HTERT RPE-1 (cell line): ENCODE data around the gene TRMT1L.

ENCODE experiments used
- in situ Hi-C: fragments of 300-500 bp; cut with MboI; formaldehyde crosslinking; loops from 4 replicates; pipeline ENCODE4 v1.14.3; 2020; ENCODE audit warnings: low sequenced_read_pairs

TRMT1L gene

GRCh38 chr1:185132534-185132933 is 24.2 kb downstream of the TRMT1L start:
- in situ Hi-C loops = no loop called here

DNA sequence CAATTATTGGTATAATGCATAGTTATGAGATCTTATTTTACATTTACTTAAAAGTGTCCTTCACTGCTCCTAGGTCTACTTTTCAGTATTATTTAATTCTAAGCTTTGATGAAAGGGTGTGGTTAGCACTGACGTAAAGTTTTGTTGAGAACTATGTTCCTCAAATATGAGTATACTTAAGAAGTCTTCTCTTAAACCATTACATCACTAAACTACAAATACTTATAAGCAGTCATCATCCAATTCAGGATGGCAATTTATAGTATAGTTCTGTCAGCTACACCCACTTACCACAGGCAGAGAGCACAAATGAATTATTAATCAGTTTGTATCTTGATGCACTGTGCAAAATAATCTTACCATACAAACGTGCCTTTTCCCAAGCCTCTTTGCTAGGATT is 27.0 kb downstream of the TRMT1L start:
- in situ Hi-C loops = no loop called here

DNA sequence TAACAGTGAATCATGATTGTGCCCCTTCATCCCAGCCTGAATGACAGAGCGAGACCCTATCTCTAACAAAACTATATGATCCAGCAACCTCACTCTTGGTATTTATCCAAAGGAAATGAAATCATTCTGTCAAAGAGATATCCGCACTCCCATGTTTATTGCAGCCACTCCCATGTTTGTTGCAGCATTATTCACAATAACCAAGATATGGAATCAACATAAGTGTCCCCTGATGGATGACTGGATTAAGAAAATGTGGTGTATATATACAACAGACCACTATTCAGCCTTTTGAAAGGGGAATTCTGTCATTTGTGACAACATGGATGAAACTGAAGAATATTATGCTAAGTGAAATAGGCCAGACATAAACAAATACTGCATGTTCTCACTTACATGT is 44.4 kb downstream of the TRMT1L start:
- in situ Hi-C loops = no loop called here

- in situ Hi-C loops = no loop called here
Observed at GRCh38 chr1:185111873-185112272, 44.9 kb downstream of the TRMT1L start.

DNA sequence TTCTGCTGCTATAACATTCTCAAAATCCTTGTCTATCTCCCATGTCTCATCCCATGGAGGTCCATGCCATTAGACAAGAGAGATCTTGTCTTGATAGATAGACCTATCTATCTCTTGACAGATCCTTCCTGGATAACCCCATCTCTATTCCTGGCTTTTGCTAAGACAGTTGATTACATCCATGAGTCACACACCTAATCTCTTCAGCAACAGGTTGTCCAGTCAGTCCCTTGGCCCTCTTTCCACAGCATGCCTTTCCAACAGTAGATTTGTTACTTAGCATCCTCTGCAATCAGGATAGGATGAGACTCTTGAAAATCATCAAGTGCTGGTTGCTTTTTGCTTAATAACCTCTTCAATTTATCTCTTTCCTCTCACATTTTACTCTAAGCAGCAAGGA is 46.6 kb downstream of the TRMT1L start:
- in situ Hi-C loops = no loop called here

DNA sequence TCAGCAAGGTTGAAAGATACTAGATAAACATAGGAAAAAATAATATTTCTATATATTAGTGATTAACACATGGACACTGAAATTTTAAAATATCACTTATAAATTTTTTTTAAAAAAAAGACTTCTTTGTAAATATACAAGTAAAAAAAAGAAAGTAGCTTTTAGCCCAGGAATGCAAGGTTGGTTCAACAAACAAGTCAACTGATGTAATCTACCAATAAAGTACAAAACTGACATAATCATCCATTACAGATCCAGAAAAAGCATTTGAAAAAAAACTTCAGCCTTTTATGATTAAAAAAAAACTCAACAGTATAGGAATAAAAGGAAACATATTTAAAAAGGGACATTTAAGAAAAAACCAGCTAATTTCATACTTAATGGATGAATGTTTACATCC is 48.4 kb downstream of the TRMT1L start:
- in situ Hi-C loops = no loop called here

DNA sequence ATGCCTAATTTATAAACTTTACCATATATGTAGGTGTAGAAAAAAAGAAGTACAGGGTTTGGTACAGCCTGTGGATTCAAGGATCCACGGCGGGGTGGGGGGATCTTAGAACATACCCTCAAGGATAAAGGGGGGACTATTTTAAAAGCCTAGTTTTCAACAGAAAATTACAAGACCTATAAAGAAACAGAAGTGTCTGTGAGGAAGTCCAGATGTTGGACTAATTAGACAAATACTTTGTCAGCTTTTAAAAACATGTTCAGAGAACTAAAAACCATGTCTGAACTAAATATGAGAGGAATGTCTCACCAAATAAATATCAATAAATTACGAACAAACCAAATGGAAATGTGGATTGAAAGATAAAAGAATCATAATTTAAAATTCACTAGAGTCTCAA is 51.6 kb downstream of the TRMT1L start:
- in situ Hi-C loops = no loop called here

DNA sequence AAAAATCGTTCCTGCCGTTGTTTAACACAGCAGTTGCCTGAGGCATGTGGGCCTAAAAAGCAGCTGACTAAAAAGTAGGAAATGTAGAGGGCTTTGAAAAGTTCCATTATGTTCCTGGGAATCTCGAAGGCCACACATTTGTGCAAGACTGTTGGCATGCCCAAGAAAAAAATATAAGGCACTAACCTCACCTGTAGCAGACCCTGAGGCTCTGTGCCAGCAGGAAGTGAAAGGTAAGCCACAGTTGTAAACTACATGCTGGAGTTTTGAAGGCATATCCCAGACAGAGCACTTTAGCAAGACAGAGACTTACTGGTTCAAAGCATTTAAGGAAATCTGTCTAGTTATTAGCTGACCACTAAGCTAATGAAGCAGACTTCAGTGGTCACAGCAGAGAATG is 52.7 kb downstream of the TRMT1L start:
- in situ Hi-C loops = no loop called here

GRCh38 chr1:185096531-185096930 is 60.2 kb downstream of the TRMT1L start:
- in situ Hi-C loops = no loop called here

DNA sequence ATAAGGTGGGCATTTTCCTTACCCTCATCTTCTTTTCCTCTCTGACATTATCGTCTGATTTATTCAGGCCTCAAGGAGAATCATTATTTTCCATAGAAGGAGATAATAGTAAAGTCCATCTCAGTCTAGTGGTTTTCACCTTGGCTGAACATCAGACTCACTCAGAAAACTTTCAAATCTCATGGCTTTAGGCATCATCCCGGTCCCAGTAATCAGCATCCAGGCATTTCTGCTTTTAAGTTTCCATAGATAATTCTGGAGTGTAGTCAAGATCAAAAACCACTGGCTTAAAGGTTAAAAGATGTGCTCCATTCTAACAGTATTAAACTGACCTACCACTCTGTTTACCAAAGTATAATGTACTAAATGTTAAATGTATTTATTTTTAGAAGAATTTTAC is 62.0 kb downstream of the TRMT1L start:
- in situ Hi-C loops = no loop called here

- in situ Hi-C loops = no loop called here
Observed at GRCh38 chr1:185091480-185091879, 65.3 kb downstream of the TRMT1L start.

- in situ Hi-C loops = no loop called here
Observed at GRCh38 chr1:185087746-185088145, 69.0 kb downstream of the TRMT1L start.

- in situ Hi-C loops = no loop called here
Observed at GRCh38 chr1:185087101-185087500, 69.7 kb downstream of the TRMT1L start.

- in situ Hi-C loops = no loop called here
Observed at GRCh38 chr1:185083818-185084217, 72.9 kb downstream of the TRMT1L start.

- in situ Hi-C loops = no loop called here
Observed at GRCh38 chr1:185080422-185080821, 76.3 kb downstream of the TRMT1L start.

GRCh38 chr1:185077374-185077773 is 79.4 kb downstream of the TRMT1L start:
- in situ Hi-C loops = no loop called here

GRCh38 chr1:185075476-185075875 is 81.3 kb downstream of the TRMT1L start:
- in situ Hi-C loops = no loop called here

GRCh38 chr1:185074307-185074706 is 82.4 kb downstream of the TRMT1L start:
- in situ Hi-C loops = no loop called here

DNA sequence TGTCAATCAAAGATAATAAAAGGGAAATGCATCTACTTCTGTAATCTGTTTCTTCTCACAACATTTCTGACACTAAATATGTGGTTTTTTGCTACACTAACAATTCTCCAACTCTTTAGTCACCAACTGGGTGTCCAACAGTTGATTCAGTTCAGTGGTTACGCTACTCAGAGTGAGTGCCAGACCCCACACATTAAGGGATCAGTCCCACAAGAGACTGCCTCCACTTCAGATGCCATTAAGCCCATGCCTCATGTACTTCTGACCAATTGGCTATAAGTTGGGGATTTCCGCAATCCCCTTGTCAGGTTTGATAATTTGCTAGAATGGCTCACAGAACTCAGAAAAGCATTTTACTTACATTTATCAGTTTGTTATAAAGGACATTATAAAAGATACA is 83.0 kb downstream of the TRMT1L start:
- in situ Hi-C loops = no loop called here

DNA sequence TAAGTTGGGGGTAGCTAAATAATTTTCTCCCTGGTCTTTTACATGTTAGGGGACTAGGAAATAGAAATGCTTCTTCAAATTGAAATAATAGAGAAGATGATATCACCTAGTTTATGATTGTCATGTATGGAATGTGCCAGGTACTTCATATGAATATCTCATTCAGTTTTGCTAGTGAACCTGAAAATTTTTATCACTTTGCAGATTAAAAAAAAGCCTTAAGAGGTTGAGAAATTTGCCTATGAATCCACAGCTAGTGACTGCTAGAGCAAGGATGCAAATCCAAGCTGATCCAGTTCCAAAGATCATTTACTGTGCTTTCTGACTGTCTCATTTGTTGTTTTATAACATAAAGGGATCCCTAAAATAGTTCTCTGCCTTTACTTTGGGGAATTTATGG is 86.7 kb downstream of the TRMT1L start:
- in situ Hi-C loops = no loop called here

DNA sequence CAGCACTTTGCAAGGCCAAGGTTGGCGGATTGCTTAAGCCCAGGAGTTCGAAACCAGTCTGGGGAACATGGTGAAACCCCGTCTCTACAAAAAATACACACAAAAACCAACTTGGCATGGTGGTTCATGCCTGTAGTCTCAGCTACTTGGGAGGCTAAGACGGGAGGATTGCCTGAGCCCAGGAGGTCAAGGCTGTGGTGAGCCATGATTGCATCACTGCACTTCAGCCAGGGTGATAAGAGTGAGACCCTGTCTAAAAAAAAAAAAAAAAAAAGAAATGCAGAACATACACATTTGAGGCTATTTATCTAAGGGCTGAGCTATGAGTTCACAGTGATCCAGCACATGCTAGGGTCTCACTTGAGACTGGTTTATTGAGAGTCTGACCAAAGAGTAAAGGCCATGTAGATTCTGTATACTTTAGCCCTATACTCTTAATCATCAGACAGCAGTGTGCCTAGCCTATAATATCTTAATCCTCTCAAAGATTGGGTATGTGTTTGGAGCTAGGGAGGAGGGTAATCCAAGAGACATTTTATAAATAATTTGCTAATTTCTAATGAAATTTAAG is 87.5 kb downstream of the TRMT1L start:
- in situ Hi-C loops = no loop called here

GRCh38 chr1:185068341-185068740 is 88.4 kb downstream of the TRMT1L start:
- in situ Hi-C loops = no loop called here
